Hematopoietic multipotent progenitor cell (in vitro differentiated cells): ENCODE data around the gene C22orf39. TPM values are rescaled to one million over a fixed set of nuclear protein-coding genes. Genes with fewer than 3 reads are reported as not detected.
"Not testable (repeated sequence)": the region's sequence is repeated elsewhere in the genome, so short reads cannot be mapped to it uniquely, and the experiment has no call there.

Source experiments
- DNase-seq, 3 donors: peaks; one replicate each; pipeline ENCODE4 v3.0.0-alpha.2; 2011 to 2015; ENCODE audit warnings: low read depth in 2 of 3, low spot score in 2 of 3
- total RNA-seq: library from RNA; depleted of rRNA; stranded (reverse); fragments of >200 nt; gene quantifications from one replicate; pipeline ENCODE4 v1.2.3, GENCODE V29; 2012

Gene C22orf39
- total RNA-seq, 1 donor = 58.7 TPM

DNA sequence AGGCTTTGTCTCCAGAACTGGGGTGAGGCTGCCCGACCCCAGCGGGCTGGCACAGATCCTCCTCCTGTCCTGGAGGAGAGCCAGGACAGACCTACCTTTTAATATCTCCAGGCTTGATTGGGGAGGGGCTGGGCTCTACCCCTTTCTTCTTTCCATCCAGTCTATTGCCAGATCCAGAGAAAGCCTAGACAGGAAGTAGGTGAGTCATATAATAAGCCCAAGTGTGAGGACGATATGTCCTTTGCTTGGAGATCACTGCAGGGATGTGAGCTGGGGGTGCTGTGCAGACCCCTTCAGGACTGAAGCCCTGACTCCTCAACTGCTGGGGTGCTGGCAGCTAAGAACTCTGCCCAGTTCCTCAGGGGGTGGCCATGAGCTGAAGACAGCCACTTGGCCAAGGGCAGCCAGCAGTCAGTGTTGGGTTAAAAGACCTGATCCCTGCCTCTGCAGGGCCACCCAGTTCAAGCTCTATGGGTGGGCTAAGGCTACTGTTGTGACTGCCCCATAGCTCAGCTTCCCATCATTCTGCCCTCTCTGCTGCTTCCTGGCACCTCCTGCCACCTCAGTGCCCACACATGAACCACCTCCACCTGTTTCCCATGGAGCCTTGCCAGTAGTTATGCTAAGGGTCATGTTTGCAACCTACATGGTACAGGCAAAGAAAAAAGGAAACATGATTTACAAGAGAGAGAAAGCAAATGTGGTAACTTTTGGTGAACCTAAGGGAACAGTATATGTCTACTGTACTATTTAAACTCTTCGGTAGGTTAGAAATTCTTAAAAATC lies 8.3 kb upstream of the C22orf39 start:
- no peak for DNase-seq

DNA sequence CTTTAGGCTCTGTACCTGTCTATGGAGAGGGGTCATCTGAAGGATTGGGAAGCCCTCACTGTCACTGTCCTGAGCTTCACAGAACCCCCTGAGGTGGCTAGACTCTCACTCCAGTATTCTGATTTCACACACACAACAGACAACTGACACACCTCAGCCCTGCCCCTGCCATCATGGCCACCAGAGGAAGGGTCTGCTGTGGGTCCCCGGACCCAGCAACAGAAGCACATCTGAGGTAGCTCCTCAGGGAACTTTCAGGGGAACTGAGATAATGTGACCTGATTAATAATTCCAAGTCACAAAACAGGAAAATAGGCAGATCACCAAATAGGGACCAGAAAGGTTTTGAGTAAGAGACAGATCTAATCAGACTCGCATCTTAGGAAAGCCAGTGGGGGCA lies 7.5 kb upstream of the C22orf39 start:
- DNase-seq = no peak

DNA sequence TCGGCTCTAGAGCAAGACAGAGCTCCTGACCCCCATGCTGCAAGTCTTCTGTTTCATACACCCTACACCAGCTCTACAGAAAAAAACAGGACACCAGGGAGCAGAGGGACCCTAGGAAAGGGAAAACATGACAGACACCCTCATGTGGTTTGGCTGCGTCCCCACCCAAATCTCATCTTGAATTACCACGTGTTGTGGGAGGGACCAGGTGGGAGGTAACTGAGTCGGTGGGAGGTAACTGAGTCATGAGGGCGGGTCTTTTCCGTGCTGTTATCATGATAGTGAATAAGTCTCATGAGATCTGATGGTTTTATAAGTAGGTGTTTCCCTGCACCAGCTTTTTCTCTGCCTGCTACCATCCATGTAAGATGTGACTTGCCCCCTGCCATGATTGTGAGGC lies 6.6 kb upstream of the C22orf39 start:
- DNase-seq = no peak

DNA sequence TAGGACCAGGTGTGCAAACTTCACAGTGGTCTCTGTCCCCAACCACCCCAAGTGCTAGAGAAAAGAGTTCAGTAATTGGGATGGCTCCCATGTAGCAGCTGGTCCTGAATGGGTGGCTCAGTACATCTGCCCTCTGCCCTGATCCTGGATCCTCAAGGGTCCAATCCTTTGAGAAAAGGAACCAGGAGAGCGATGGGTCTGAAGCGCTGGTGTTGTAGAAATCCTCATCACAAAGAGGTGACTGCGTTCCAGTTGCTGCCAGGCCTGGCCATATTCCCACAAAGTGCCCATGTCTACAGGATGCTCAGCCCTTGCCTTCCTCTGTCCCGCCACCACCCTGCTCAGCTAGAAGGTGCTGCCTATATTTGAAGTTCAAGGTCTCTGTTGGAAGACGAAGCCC lies 6.2 kb upstream of the C22orf39 start:
- DNase-seq = no peak

DNA sequence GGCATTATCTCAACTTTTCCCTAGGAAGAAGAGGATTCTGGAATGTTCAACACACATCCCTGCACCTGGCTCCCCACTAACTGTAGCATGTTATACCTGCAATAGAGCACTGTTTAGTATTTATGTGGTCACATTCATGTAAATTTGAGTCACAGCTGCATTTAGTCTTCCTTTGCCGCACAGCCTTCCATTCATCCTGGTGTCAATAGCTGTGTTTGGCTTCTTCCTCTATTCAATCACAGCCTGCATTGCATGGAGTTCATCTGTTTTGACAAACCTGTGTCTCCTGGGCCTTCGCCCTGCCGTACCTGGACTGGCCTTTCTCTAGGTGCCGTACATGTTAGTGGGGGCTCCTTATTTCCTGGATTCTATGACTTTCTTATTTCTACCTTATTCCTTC lies 4.1 kb upstream of the C22orf39 start:
- no peak for DNase-seq

DNA sequence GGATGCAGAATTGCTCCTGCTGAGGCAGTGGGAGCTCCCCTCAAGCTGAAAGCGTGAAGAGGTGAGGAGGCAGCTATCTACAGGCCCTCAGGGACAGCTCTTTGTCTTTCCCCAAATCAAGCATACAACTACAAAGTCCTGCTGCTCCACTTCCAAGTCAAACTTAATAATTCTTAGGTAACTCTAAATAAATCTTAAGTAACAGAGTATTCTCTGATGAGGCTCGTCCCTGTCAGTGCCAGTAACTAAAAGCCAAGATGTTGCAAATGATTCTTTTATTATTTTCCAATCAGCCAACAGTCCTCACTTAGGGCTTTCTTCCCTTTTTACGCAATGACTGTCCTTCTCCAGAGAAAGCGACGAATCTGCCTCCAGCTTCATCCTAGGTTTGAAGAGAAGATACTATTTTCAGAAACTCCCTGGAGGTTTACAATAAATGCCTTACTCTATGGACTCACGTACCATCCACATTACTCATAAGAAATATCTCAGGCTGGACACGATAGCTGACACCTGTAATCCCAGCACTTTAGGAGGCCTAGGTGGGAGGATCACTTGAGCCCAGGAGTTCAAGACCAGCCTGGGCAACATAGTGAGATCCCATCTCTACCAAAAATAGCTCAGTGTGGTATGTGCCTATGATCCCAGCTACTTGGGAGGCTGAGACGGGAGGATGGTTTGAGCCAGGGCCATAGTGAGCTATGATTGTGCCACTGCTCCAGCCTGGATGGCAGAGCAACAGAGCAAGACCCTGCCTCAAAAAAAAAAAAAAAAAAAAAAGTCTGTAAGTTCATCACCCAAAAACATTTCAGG lies 3.1 kb upstream of the C22orf39 start:
- no peak for DNase-seq

DNA sequence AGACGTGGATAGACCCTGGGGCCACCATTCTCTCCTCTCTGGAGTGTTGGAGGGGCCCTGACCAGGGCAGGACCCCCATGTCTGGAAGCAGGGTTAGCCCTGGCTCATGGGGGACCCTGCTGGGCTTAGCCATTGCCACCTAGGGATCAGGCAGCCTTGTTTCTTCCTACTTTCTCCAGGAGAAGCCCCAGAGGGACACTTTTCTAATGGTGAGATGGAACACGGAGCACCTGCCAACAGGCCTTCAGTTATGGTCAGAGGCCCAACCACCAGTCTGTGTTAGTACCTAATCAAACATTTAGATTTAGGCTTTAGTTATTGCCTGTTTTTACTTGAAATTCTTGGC lies 1.9 kb upstream of the C22orf39 start:
- DNase-seq = no peak

DNA sequence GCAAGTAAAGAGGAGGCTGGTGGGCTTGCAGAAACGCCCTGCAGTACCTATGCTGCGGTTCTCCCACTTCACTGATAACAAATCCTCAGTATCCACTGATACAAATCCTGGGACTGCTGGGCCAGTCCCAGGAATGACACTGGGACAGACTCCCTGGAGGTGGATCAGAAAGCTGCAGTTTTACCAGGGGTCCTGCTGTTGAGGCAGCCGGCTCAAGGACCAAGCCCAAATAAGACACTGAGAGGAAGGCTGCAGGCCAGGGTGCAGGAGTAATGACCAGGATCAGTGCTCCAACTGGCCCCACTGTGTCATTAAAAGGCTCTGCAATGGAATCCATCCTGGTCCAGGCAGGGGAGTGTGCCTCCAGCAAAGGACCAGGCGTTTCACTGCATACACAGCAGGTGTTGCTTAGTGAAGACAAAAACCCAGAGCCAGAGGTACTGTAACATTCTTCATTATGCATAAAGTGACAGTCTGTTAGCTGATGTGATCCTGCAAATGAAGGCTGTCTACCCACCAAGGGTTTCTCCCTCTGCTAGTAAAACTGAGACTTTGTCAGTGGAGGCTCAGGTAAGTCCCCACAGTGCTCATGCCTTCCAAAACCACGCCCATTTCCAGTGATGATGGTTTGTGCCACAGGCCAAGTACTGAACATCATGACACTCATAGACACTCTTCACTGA lies 1.4 kb upstream of the C22orf39 start:
- DNase-seq = no peak

DNA sequence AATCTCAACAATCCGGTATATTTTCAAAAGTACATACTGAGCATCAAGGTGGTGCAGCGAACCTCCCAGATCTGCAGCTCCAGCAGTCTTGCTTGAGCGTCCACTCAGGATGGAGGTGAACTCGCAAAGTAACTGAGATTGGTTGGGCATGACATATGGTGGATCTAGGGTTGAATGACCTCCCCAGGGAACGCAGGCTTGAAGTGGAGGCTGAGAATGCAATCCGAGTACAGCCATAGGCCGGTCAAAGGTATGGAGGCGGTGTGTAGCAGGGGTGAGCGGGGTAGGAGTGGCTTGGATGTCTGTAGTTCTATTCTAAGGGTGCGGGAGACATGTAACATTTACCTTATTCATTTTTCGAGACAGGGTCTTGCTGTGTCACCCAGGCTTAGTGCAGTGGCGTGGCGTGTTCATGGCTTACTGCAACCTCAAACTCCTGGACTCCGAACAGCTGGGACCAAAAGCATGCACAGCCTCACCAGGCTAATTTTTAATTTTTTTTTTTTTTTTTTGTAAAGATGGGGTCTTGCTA lies 631 bp upstream of the C22orf39 start:
- peak in 2 of 3 donors; percentile 21 to 39 for DNase-seq

DNA sequence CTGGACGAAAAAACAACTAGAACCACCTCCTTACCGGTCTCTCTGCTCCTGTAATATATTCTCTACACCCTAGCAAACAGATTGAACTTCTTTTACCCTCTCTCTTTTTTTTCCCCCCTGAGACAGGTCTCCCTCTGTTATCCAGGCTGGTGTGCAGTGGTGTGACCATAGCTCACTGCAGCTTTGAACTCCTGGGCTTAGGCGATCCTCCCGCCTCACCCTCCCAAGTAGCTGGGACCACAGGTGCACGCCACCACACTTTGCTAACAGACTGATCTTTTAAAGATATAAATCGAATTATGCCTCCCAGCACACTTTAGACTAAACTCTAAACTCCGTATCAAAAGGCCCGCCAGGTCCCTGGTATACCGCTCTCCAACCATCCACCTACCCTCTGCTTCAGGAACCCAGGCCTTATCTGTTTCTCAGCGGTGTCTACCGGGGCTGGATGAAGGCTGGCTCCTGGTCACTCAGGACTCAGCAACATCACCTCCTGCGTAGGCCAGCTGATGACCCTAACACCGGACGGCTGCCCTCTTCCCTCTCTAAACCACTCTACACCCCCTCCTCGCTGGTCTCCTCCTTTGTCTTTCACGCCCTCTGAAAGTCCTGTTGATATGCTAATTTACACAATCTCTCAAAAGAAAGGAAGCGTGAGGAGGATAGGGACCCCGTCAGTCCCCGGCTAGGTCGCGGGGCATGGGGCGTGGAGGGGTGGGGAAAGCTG lies 745 bp downstream of the C22orf39 start:
- no peak for DNase-seq

DNA sequence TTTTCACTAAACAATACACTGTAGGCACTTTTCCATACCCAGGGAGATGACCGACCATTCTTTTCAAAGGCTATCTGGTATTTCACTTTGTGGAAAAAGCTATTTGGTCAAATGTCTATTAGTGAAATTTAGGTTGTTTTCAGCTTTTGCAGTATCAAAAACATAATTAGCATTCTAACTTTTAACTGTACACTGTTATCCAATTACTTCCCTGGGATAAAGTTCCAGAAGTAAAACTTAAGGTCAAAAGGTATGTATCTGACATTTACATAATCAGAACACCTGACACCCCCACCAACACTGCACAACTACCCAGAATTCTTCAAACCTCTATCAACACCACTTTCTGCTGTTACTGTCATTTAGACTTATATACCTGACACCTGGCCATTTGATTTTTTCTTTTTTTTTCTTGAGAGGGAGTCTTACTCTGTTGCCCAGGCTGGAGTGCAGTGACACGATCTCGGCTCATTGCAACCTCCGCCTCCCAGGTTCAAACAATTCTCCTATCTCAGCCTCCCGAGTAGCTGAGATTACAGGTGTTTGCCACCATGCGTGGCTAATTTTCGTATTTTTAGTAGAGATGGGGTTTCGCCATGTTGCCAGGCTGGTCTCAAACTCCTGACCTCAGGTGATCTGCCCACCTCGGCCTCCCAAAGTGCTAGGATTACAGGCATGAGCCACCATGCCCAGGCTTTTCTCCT lies 2.1 kb downstream of the C22orf39 start:
- DNase-seq = not testable (repeated sequence)

DNA sequence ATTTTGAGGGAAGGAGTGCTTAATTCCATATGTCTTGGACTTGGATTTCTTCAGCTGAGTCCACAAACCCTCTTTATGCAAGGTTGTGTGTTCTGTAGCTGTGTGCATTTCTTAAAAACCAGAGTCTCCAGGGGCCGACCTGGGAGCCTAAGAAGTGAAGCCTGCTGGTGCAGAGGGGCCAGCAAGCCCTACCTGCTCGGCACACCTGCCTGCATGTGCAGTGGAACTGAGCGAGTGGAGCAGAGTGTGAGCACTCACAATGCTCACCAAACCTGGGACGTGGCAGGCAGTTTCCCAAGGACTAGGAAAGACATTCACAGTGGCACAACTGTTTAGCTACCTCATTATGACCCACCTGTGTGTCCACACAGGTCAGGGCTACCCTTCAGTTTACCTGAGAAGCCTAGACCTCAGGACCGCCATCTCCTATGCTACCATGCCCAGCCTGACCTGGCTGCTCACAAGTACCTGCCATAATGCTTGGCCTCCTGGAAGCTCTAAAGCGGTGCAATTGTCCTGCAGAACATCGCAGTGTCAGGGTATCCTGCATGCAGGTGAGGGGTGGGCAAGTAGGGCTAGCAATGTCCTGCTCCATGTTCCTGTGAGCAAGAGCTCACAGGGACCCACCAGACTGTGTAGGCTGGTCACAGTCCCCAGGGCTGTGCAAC lies 3.8 kb downstream of the C22orf39 start:
- no peak for DNase-seq

DNA sequence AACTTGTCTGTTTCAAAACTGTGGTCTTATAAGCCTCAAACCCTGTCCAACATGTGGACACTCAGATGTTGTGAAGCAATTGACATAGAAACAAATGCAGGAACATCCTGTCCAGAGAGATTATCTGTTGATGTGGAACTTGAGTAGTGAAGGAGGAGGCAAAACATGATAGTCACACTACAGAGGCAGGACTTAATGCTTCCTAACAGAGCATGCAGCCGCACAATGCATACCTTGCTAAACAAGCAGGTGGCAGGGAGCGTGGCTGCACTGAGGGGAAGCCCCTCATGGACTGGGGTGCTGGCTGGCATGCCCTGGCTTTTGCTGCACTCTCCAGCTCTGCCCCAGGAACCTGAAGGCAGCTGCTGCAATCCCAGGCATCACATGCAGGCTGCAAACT lies 5.3 kb downstream of the C22orf39 start:
- no peak for DNase-seq

DNA sequence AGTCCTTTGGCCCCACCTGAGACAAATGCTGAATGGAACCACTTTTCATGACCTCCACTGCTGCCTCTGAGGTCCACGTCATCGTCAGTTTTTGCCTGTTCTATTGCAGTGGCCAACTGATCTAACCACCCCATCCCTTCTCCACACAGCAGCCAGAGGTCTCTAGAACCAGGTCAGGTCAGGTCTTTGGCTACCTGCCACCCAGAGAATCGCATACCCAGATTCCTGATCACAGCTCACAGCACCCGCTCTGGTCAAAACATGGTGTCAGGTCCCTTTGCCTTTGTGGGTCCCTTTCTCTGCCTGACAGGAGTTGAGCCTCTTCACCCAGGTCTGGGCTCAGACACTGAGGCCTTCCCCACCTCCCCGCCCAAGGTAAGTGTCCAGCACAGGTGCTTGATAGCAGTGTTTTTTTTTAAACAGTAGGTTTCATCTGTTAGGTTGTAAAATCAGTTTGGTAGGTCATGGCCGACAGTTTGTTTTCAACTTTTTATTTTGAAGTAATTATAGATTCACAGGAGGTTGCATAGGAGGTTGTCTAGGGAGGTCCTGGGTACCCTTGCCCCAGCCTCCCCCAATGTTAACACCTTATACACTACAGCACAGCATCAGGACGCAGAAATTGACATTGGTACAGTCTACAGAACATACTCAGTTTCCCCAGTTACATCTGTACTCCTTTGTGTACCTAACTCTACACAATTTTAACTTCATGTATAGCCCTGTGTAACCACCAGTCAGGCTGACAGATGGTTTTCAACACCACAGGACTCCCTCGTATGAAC lies 6.9 kb downstream of the C22orf39 start:
- DNase-seq = no peak

DNA sequence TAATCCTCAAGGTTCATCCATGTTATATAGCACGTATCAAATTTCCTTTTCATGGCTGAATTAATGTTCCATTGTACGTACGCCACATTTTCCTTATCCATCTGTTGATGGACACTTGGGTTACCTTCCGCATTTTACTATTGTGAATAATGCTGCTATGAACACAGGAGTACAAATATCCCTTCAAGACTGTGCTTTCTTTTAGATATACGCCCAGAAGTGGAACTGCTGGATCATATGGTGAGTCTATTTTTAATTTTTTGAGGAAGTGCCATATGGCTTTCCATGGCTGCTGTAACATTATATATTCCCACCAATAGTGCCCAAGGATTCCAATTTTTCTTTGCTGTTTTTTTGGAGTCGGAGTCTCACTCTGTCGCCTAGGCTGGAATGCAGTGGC lies 9.2 kb downstream of the C22orf39 start:
- DNase-seq = no peak

DNA sequence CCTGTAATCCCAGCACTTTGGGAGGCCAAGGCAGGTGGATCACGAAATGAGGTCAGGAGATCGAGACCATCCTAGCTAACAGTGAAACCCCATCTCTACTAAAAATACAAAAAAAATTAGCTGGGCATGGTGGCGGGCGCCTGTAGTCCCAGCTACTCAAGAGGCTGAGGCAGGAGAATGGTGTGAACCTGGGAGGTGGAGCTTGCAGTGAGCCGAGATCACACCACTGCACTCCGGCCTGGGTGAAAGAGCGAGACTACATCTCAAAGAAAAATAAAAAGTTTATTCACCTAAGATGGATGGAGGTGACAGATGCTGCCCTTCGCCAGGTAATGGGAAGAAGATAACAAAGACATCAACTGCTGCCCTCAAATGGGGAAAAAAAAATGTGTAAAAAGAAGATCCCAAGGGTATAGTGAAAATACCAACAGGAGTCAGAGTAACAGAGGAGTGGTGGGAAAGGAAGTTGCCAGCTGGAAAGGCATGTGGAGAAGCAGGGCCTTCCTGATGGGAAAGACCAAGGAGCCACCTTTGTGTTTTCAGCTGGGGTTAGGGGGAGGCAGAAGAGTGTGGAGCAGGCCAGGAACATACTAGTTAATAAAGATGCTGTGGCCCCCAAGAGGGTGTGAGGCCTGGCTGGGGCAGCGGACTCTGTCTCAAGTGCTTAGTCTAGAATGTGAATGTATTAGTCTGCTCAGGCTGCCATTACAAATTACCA lies 10.9 kb downstream of the C22orf39 start:
- not testable (repeated sequence) for DNase-seq

DNA sequence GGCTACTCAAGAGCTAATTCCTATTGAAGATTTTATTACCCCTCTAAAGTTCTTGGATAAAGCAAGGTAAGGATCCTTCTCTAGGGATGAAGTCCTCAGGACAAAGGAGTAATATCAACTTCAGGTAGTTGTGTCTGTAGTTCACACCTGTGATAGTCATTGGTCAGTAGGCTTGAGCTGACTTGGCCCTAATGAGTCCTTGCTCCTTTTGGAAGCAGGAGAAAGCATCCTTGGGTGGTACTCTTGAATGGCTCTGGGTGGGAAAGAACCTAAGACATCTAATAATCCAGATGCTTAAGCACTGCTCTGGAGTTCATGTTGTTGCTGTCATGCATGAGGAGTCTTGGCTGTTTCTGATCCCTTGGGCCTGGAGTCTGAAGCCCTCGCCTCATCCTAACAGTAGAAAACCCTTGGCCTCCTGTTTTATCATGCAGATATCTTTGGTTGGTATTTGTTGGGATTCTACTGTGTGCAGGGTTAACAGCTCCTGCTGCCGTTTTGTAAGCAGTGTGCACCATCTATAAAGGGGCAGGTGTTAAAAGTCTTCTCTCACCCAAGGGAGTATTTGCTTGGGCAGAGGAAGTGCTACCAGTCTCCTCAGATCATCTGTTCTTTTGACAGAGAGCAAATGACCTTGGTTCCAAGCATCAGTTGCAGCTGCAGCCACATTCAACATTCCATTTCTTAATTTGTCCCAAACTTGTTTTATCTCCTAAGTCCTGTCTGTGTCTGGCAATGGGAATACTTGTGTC lies 12.5 kb downstream of the C22orf39 start:
- no peak for DNase-seq
